Fibroblast of the aortic adventitia (primary cell): ENCODE data around the gene TOGARAM1. TPM values are rescaled to one million over a fixed set of nuclear protein-coding genes. Genes with fewer than 3 reads are reported as not detected.

Source experiments
- DNase-seq: peaks from one replicate; pipeline ENCODE4 v3.0.0-alpha.2; 2010; ENCODE audit warnings: low read depth
- H3K4me3 ChIP-seq: 2 replicates; pipeline ENCODE4 v1.5.1; 2011; ENCODE audit warnings: low read depth, mild to moderate bottlenecking, control low read depth, low read length, moderate library complexity
- CTCF ChIP-seq: IDR thresholded peaks from 2 replicates; pipeline ENCODE4 v1.5.1; 2011; ENCODE audit warnings: mild to moderate bottlenecking, low read length, control low read depth, inconsistent platforms; ENCODE audit not compliant: insufficient read depth
- total RNA-seq: library from RNA; depleted of rRNA; stranded (reverse); fragments of >200 nt; gene quantifications from 2 replicates; pipeline ENCODE4 v1.2.3, GENCODE V29; 2012; ENCODE audit warnings: low replicate concordance

Gene TOGARAM1
- total RNA-seq, 1 donor = 34.0 TPM

GRCh38 chr14:44989497-44990440, 27.8 kb downstream of the TOGARAM1 start:
- DNase-seq = no peak
- H3K4me3 ChIP-seq = no peak overlapping the region
- no peak for TF ChIP-seq CTCF

GRCh38 chr14:44990533-44990932, 28.5 kb downstream of the TOGARAM1 start:
- no peak for DNase-seq
- no peak overlapping the region for H3K4me3 ChIP-seq
- TF ChIP-seq CTCF = no peak

GRCh38 chr14:44995196-44995595, 33.2 kb downstream of the TOGARAM1 start:
- H3K4me3 ChIP-seq = no peak overlapping the region
- DNase-seq = no peak
- no peak for TF ChIP-seq CTCF

GRCh38 chr14:44995770-44996294, 33.8 kb downstream of the TOGARAM1 start:
- H3K4me3 ChIP-seq = no peak overlapping the region
- DNase-seq = no peak
- TF ChIP-seq CTCF = no peak

- no peak for TF ChIP-seq CTCF
- no peak for DNase-seq
- no peak overlapping the region for H3K4me3 ChIP-seq
Measured at GRCh38 chr14:45003924-45004323, 41.9 kb downstream of the TOGARAM1 start.

GRCh38 chr14:45015133-45015532, 53.1 kb downstream of the TOGARAM1 start:
- DNase-seq = no peak
- TF ChIP-seq CTCF = no peak
- H3K4me3 ChIP-seq = no peak overlapping the region
